Subcutaneous adipose tissue (tissue), 4 donors: ENCODE measurements around the gene DEF6. TPM values are rescaled to one million over a fixed set of nuclear protein-coding genes. Genes with fewer than 3 reads are reported as not detected.

Source experiments
- CTCF ChIP-seq: fragments of 450-650 bp; IDR thresholded peaks from one replicate; pipeline ENCODE4 v1.5.1; 2016; ENCODE audit warnings: low read depth, mild to moderate bottlenecking, control low read depth, antibody characterized with exemption, moderate library complexity
- total RNA-seq, 4 donors: library from RNA; depleted of rRNA; stranded (reverse); fragments of >200 nt; gene quantifications; one replicate each; pipeline ENCODE4 v1.1.0, GENCODE V29; 2016

The DEF6 gene
- total RNA-seq, 4 donors from 2014 or later: 1.9 to 13.6 (median 5.0) TPM

DNA sequence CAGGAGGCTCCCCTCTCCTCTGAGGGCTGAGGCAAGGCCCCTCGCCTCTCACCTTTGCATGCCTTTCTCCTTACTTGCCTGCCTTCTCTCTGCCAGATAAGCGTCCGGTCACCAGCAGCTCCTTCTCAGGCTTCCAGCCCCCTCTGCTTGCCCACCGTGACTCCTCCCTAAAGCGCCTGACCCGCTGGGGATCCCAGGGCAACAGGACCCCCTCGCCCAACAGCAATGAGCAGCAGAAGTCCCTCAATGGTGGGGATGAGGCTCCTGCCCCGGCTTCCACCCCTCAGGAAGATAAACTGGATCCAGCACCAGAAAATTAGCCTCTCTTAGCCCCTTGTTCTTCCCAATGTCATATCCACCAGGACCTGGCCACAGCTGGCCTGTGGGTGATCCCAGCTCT lies 23.5 kb downstream of the DEF6 start:
- TF ChIP-seq CTCF: no peak

DNA sequence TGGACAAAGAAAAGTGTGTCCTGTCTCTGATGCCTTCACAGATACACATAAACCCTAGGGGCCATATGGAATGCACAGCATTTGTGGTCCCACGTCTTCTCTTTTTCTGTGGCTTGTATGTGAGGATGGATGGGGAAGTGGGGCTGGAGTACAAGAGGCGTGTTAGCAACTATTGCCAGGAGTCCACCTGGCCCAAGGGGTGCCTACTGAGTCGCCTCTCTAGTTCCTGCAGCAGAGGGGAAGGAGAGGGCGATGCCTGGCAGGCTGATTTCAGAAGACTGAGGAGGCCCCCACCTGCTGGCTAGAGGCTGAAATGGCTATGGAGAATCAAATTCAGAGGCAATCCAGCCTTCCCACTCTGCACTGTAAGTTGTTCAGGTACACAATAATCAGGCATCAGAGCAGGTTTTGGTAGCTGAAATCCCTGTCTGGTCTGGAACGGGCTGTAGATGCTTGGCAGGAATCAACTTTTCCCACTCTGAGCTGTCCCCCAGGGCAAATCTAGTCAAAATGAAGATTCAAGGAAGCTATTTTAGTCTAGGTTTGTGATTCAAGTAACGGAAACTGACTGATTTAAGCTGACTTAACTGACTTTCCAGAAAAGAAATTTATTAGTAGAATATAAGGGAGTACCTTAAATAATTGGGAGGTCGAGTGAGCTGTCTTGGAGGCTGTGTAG lies 29.9 kb downstream of the DEF6 start:
- TF ChIP-seq CTCF: no peak

- TF ChIP-seq CTCF: no peak
Observed at GRCh38 chr6:35328108-35328723, 30.6 kb downstream of the DEF6 start.

DNA sequence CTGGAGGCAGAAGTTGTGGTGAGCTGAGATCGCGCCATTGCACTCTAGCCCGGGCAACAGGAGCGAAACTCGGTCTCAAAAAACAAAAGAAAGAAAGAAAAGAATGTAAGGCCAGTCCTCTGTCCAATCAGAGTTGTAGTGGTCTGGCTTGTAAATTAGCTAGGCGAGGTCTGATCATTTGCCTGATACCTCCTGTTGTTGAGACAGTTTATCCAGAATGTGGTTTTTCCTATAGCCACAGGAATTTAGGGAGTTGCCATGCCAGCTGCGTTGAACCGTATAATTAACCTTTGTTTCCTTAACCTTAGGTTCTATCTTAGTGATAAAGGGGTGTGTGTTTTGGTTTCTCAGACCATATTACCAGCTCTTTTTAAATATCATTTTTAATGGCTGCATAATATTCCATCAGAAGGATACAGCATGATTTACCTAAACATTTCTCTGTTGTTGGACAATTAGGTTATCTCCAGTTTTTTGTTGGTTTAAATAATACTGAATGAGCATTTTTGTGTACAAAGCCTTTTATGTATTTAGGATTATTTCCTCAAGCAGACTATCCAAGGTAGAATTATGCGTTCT lies 33.0 kb downstream of the DEF6 start:
- TF ChIP-seq CTCF: no peak

GRCh38 chr6:35341557-35341956 lies 43.9 kb downstream of the DEF6 start:
- no peak for TF ChIP-seq CTCF

- TF ChIP-seq CTCF: no peak
Observed at GRCh38 chr6:35342258-35343091, 44.9 kb downstream of the DEF6 start, which contains the start of gene PPARD. Gene PPARD, plus strand, starts transcription at chr6:35342558. Its CDS starts 68,530 bp downstream, at chr6:35411088.
